Activated CD4-positive, alpha-beta T cell treated with anti-CD3 and anti-CD28 coated beads for 24 hours (primary cell): Measurements from ENCODE around the gene ACTR8.

Experiments used
- DNase-seq, 2 donors: peaks; one replicate each; pipeline ENCODE4 v3.0.0-alpha.2; 2020; ENCODE audit warnings: low read depth in 2 of 2

Gene ACTR8

DNA sequence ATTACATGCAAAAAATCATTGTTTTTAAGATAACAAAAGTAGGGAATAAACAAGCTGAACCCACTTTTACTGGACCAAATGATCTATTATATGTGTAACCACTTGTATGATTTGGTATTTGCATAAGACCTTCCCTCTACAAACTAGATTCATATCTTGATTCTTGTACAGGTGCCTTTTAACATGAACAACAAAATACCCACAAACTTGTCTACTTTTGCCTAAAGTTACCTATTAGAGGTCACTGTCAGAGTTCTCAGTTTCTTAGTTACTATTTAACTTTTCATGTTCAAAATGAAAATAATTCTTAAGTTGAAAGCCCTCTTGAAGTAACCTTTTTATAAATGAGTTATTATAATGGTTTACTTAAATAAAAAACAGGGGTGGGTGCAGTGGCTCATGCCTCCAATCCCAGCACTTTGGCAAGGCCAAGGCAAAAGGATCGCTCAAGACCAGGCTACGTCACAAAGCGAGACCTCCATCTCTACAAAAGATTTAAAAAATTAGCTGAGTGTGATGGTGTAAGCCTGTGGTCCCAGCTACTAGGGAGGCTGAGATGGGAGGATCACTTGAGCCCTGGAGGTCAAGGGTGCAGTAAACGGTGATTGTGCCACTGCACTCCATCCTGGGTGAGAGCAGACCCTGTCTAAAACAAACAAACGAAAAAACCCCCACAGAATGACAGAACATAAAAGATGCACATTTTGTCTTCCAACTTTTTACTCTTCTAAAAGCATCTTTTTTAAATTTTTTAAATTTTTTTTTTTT lies 16.0 kb downstream of the ACTR8 start:
- DNase-seq = no peak

DNA sequence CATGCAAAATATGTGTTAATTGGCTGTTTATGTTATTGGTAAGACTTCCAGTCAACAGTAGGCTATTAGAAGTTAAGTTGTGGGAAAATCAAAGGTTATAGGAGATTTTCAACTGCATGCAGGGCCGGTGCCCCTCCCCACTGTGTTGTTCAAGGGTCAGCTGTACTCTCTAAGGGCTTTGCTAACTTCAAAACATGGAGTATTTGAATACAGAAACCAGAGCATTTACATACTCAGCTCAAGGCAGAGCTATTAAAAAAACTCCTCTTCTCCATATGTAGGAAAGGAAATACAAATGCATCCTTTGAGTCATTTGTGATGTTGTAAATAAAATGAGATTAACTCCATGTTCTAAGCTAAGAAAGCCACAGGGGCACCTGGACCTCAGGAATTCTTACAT lies 18.8 kb downstream of the ACTR8 start:
- DNase-seq = no peak

DNA sequence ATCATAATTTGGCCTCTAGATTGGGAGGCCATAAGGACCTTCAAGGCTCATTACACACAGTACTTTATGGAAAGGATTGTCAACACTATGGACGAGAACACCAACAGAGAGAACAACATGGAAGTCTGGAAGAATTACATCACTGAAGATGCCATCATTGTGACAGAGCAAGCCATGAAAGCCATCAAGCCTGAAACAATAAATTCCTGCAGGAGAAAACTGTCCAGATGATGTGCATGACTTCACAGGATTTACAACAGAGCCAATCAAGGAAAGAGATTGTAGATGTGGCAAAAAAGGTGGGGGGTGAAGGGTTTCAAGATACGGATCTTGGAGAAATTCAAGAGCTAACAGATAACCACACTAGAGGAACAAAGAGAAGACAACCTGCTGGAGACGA lies 19.7 kb downstream of the ACTR8 start:
- no peak for DNase-seq

DNA sequence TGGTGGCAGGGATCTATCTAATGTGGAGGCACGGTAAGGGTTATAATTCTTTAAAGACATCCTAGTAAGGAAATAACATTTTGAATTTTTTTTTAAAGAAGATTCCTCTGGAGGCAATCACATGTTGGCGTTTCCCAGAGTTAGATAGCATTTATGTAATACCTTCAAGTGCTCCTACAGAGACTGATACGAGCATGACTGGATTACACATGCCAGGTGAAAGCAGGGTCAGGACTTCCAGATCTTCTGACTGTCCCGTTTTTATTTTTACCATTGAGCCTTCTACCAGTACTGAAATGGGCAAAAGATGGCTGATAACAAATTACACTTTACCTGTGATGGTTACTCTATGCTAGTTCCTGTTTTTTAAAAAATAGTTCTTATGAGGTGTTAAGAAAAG lies 21.8 kb downstream of the ACTR8 start:
- DNase-seq = no peak

DNA sequence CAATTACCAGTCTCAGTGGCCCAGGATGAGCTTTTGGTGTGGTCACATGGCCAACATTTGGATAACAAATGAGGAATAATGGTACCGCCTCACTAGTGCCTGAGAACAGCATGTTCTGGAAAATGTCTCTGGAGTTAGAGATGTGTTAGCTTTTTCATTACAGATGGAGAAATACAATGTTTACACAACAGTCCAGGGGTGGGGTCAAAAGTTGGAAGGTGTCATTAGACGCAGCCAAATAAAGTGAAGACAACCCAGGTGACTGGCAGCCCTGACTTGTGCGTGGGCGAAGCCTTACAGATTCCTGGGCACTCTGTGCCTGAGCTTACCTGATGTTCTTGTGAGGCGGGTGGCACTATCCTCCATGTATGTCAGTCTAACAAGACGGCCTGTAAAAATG lies 22.8 kb downstream of the ACTR8 start:
- no peak for DNase-seq

DNA sequence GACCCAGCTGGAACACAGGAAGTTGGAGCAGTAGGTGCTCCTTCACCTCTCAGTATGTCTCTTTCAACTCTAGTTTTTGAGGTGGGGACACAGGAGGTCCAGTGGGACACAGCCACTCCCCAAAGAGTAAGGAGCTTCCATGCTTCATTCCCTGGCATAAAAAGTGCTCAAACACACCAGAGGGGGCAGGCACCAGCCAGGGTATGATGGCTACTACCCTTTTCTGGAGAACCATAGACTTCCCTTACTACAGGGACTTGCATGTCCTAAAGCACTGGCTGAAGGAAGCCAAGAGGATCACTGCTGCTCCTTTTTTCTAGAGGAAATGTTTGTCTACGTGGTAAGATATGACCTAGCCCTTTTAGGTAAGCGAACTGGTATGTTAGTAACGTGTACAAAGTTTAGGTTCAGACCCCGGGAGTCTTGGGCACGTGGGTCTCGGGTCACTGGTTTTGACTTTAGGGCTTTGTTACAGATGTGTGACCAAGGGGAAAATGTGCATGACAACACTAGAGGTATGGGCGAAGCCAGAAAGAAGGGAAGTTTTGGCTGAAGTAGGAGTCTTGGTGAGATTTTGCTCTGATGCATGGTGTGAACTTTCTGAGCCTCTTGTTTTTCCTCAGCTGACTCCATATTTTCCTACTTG lies 23.7 kb downstream of the ACTR8 start:
- no peak for DNase-seq

DNA sequence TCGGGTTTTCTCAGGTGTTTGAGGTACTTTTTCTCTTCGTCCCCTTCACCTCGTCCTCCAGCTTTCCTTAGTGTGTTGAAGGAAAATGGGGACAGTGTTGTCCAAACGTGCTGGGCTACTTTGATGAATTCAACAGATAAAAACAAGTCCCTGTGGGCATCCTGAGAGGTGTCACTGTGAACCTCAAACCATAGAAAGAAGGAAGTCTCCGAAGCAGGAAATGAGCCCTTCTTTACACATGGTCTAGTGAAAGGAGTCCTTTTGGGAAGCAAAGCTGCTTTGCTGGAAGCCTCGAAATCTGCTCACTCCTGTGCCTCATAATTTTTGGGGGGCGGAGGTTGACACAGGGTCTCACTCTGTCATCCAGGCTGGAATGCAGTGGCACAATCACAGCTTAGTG lies 25.0 kb downstream of the ACTR8 start:
- DNase-seq = no peak

DNA sequence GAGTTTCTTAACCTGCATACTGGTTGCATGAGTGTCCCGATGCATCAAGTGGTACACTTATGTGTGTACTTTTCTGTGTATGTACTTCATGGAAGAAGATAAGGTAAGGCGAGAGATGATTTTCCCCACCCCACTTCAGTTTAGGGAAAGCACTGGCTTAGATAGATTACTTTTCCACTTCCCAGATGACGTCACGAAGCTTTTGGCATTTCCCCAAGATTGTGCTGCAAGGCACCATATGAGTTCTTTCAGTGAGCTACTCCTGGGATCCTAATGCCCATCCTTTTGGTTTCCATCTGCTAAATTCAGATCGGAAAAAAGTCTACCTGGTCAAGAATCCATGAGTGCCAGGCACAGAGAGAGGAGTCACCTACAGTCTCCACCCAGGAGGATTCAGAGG lies 31.1 kb downstream of the ACTR8 start:
- DNase-seq = no peak

DNA sequence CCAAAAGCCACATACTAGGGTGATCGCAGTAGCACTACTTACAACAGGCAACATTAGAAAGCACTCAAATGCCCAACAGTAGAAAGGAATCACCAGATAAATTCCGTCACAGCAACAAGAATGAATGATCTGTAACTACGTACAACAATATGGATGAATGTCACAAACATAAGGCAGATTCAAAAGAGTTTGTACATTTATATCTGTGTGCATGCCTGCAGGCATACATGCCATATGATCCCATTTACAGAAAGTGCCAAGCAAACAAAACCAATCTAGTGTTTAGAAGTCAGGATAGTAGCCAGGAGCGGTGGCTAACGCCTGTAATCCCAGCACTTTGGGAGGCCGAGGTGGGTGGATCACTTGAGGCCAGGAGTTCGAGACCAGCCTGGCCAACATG lies 32.0 kb downstream of the ACTR8 start:
- DNase-seq = no peak

DNA sequence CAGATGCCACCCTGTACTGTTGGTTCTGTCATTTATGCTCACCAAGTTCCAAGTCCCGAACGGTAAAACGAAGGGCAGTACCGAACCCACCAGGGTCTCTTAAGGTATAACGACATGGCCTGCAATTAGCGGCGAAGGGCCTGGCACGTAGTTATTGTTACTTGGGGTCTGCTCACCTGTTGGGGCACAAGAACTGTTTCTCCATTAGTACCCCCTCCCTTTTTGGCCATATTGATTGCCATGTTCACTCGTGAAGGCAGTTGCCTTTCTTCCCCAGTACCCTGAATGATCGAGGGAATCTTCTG lies 35.1 kb downstream of the ACTR8 start:
- DNase-seq = no peak

DNA sequence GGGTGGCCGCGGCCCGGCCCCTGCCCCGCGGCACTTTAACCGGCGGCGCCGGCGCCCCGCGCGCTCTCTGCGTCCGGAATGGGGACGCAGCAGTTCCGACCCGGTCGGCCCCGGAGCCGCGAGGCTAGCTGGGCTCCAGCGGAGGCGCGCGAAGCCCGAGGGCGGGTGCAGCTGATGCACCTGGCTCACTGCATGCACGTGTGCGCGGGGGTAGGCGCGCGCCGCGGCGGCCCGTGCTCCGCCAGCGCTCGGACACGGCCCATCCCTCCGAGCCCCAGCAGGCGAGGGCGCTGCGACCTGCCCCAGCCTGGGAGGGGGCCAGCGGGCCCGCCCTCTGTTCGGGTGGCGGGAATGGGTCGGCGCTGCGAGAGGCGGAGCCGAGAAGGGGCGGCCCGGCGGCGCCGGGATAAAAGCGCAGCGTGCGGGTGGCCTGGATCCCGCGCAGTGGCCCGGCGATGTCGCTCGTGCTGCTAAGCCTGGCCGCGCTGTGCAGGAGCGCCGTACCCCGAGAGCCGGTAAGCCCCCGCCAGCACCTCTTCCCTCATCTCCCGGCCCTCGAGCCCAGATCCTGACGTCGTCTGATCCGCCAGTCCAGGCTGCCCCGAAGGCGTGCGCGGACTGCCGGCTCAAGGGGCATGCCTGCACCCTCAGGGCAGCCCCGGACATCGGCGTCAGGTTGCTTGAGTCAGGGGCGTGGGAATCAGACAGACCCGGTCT lies 35.7 kb downstream of the ACTR8 start, which contains the start of the genes CHDH and IL17RB:
Gene CHDH, minus strand, starts transcription at position 286 of the 717 bp plus-strand sequence. CDS start 22,411 bp downstream, outside the sequence.
Gene IL17RB, plus strand, starts transcription at position 435 of the 717 bp plus-strand sequence. Its CDS starts 21 bp downstream, at position 456.
- peak in 1 of 2 donors; percentile 6 for DNase-seq

DNA sequence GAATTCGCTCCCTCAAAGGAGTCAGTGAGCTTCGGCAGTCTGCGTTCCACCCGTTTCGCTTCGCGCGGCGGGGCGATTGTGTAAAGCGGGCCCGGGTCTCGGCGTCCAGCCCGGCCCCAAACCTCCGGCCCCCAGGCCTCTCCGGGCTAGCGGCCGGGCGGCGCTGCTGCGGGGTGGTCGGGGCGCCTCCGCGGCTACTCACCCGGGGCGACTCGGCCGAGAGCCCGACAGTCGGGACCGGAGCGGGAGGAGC lies 36.1 kb downstream of the ACTR8 start:
- no peak for DNase-seq

DNA sequence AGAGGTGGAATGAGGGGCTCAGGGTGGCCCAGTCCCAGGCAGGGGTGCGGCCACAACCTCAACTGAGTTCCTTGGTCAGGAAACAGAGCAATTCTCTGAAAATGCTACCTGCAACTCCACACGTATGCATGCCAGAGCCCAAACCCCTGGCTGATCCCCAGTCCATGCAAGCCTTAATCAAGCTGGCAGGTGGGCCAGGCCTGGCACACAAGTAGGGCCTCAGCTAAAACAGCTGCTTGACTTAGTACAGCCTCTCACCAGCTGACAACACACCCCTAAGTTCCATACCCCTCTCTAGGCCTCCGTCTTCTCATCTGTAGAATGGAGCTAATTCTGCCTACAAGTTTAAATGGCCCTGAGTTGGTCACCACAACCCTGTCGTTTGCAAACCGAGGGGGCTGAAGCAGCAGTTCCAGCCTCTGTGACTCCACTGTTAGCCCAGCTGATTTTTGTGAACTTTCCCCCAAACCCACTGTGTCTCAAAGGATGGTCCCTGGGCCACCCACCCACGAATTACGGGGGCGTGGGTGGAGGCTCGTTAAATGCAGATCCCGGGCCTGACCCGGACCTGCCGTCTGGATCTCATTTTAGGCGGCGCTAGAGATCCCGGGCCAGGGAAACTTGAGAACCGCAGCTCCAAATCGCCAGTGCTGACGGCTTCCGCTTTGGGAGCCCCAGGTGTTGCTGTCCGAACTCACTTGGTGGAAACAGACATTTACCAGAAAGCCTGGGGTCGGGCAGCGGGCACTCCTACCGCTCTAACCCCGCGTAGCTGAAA lies 36.7 kb downstream of the ACTR8 start:
- no peak for DNase-seq

DNA sequence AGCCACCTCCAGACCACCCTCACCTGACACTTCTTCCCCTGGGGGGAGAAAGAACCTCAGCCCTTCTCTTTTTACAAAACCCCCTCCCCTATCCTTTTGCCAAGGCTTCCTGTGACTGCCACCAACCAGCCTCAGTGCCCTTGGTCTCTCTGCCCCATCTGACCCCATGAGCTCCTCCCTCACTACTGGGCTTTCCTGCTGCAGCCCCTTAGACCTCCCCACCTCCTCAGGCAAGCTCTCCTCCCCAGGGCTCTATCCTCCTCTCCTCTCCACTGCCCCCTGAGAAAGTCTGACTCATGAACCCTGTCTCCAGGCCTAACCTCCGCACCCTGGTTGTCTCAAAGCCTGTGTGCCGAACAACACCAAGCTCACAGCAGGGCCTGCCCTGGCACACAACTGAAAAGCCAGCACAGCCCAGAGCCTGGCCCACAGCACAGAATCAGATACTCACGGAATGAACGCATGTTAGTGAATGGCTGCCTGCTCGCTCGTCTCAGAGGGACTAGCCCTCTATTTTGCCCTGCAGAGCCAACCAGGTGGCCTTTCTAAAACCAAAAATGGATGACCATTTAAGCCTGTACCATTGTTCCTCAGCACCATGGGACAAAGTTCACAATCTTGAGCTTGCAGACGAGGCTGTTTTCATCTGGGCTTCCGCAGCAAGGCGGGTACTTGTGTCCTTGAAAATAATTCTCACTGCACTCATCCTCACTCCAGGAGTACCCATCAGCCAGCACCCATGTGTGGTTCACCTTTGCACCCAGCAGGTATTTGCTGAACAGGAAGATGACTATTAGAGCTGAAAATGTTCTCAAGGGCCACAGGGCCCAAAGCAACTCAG lies 37.5 kb downstream of the ACTR8 start:
- DNase-seq = no peak

DNA sequence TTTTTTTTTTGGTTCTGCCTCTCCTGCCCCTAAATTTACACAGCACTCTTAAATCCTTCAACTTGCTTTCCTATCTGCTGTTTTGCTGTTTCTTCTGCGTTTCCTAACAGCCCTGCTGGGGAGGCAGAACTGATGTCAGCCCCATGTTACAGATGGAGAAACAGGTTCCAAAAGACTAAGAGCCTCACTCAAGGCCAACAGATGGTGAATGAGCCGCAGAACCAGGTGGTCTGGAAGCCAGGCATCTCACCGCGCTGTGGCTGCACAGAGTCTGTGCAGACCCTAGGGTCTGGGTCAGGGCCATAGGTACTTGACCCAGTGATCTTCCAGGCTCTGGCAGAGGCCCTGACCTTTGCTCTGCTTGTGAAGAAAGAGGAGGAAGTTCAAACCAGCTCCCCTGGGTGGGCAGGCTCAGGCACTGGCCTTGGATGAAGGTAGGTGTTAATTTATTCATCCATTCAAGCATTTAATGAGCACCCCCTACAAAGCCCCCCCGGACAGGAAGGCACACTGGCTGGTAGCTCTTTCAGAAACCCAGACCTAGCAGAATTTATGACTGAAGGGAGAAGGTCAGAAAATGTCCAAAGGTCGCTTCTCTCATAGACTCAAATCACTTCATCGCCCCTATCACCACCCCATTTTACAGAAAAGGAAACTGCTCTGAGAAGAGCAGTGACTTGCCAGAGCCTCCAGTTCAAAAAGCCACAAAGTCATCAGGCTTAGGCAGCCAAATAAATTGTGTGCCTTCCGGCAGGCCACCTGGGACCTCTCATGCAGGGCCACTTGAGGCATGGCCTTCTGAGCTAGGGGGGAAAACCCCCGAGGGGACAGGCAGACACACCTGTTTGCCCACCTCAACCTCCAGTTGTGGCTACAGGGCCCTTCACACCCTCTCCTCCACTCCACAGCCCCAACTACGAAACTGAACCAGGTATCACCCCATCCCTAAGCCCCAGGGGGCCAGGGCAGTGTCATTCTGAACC lies 38.5 kb downstream of the ACTR8 start:
- no peak for DNase-seq

DNA sequence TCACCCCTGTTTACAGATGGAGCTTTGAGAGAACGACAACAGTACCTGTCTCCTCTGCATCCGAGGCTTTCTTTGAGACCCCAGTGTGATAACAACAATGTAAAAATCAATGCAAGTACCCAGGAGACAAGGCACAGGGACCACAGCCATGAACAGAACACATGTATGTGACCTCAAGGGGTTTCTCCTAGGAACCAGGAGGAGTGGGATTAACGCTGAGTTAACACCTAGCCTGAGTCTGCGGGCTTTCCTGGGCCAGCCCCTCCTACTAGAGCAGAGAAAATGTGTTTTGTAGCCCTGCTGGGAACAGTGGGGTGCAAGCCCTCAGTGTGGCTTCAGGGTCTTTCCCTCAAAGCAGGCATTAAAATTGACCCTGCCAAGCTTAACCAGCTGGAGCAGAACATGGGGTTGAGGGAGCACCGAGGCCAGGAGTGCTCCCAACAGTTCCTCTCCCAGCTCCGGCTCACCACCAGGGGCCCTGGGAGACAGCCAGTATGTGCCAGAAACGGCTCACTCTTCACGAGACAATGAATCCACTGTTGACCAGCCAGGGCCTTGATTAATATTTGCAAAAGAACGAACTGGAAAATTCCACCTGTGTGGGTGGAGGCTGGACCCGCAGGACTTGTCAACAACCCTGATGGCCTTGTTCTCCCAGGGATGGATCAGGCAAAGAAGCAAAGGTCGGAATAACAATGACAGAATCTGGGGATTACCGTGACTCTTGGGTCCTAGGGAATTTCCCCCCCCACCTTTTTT lies 39.3 kb downstream of the ACTR8 start:
- no peak for DNase-seq

DNA sequence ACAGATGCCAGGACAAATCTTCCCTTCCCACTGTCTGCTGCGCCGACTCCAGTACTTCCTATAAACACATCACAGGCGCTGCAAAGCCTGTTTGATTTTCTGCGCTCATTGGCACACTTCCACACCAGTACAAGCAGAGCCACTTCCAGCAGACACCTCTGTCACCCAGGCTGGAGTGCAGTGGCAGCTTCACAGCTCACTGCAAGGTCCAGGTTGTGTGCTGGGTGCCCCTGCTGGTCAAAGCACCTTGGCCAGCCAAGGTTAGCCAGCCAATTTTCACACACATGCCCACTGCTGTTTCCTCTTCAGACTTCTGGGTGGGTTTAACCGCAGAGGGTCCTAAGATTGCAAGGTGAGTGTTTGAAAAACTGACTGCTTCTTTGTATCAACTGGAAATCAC lies 40.7 kb downstream of the ACTR8 start:
- no peak for DNase-seq

DNA sequence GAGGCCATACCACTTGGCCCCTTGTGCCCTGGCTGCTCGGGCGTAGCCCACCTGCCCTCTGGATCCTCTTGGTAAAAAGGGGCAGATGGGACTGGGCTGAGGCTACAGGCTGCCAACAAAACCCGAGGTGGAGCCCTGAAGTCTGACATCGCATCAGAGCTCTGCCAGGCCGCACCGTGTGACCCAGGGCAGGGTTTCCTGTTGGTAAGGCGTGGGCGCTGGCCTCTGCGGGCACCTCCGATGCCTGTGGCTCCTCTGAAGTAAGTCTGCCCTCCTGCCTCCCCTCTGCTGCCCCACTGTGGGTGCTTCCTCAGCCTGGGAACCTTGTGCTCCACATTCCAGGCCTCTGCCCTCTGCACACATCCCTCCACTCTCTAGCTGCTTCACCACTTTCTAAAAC lies 44.6 kb downstream of the ACTR8 start:
- DNase-seq = no peak

DNA sequence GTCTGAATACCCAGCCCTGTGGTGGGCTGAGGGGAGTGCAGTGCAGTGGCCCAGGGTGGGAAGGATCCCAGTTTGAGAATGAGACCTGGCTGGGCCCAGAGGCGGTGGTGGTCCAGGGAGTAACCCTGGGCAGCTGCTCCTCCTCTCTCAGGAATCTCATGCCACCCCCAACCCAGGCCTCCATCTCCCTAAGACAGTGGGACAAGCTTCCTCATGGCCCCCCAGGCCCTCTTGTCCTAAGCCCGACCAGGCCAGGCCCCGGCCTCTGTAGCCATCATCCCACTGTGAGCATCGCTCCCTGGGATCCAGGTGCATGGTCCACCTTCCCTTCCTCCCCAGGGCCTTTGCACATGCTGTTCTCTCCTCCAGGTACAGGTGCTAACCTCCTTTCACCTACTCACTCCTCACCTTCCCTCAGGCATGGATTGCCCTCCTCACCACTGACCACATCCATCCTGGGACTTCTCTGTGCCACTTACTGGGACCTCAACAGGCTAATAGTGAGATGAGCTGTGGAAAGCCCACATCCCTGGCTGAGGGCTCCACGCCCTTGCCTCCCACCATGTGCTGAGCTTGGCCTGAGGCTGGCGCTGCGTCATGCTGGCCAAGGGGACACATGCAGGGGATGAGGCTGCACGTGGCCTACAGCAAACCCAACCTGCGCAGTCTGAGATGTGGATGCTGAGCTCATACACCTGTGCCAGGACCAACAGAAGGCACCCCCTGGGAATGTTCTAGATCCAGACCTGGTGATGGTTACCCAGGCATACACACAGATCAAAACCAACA lies 45.7 kb downstream of the ACTR8 start:
- no peak for DNase-seq
